ENCODE measurements around the gene STPG2.

GRCh38 chr4:98101988-98102387 is 41.3 kb downstream of the STPG2 start:
- TF ChIP-seq POLR2A (IDR thresholded peaks at IDR 0.05), result no peak
- no peak for TF ChIP-seq CTCF (IDR thresholded peaks at IDR 0.05)
